ENCODE results near the gene CNTNAP5.

CNTNAP5 gene

DNA sequence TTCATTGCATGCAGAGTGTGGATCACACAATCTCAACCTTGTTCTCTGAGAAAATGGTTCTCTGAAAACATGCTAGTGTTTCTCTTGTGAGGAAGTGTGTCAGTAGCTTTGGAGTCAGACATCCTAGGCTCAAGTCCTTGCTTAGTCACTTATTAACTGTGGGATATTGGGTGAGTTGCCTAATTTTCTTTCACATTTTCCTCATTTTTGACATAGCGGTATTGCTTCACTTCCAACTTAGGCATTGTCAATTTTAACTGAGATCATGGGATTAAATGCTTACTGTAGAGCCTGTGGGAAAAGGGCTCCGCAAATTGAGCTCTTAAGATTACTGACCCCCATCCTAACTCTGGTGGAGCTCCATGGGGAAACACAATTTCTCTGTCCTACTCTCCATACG is 622.2 kb downstream of the CNTNAP5 start:
- DNase-seq = no peak

DNA sequence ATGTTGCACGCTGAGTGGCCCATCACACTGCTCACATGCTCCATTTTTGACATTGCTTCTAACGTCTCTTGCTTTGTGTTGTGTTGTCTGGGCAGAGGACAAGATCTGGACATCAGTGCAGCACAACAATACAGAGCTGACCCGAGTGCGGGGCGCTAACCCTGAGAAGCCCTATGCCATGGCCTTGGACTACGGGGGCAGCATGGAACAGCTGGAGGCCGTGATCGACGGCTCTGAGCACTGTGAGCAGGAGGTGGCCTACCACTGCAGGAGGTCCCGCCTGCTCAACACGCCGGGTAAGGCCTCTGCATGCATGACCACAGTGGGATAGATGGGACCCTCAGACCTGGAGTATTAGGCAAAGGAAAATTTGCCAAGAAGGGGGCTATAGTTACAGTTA is 622.6 kb downstream of the CNTNAP5 start:
- no peak for DNase-seq

DNA sequence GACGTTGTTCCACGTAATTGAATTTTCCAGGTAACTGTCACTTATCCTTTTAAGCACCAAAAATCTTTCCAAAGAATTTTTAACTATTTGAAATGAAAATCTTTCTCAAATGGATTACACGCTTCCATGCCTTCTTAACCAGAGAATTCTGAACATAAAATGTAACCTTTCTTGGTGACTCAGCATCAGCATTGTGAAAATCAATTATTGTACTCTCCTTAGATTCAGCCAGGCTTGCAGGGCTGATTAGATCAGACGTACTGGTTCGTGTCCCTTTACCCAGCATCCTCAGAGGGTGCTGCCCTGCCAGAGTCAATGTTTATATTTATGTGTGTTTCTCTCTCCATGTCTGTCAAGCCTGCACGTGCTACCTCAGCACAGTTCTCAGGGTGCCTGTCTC is 623.9 kb downstream of the CNTNAP5 start:
- no peak for DNase-seq

DNA sequence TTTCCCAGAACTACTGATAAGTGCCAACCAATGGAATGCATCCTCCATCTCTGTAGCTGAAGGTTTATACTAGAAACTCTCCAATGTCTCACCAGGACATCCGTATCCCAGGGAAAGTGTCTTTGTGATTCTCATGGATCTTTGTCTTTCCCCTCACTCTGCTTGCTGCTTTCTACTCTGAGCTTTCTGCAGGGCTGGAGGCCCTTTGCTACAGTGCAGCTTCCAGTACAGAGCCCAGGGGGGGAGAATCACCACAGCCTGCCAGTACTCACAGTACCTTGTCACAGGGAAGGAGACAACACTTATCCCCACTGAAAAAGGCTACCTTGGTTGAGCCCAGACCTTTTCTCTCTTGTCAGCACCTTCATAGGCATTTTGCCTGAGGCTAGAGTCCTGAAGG is 627.0 kb downstream of the CNTNAP5 start:
- DNase-seq = no peak

DNA sequence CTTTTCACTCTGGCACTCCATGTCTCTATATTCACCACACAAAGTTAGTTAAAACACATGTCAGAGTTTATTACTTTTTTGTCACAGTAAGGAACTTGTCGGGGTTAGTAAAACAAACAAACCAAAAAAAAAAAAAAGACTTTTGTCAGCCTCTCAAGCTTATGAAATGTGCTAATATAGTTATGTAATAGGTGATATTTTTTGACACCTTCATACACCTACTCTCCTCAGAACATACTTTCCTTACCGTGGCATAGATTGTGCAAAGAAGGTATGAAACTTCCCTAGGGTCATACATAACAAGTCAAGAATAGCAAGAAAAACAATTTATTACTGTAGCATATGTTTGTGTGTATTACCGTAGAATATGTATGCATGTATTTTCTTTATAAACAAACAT is 633.3 kb downstream of the CNTNAP5 start:
- no peak for DNase-seq

DNA sequence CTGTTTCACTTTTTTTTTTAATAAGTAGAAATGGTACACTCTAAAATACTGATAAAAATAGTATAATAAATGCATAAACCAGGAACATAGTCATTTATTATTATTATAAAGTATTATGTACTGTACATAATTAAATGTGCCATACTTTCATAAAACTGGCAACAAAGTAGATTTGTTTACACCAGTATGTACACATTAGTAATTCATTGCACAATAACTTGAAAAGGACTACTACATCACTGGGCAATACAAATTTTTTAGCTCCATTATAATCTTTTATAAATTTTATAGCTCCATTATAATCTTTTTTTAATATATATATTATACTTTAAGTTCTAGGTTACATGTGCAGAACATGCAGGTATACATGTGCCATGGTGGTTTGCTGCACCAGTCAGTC is 636.5 kb downstream of the CNTNAP5 start:
- no peak for DNase-seq

DNA sequence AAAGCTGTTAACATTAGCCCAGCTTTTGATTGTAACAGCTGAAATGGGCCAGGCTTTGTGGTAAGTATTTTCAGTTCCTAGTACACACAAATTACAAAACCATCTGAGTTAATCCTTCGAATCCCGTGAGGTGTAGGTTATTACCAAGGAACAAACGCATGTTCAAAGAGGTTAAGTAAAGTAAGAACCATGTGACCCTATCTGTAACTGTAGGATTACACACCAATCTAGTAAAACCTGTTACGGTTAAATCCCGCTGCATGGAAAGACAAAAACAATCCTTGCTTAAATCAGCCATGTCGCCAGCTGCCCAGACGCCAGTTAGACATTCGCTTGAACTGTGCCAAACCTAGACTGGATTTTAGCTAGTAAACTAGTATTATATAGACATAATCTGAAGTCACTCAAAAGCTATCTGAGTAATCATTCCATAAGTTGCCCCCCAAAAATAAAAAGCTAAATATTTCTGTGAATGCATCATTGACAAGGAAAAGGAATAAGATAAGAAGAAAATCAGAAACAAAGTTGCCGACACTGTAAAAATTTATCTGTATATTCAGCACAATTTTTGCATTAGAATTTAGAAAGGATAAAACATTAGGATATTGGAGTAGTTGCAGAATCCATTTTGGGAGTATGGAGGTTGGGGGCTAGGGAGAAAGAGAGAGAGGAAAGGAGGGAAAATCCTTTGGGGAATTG is 638.0 kb downstream of the CNTNAP5 start:
- DNase-seq = no peak

DNA sequence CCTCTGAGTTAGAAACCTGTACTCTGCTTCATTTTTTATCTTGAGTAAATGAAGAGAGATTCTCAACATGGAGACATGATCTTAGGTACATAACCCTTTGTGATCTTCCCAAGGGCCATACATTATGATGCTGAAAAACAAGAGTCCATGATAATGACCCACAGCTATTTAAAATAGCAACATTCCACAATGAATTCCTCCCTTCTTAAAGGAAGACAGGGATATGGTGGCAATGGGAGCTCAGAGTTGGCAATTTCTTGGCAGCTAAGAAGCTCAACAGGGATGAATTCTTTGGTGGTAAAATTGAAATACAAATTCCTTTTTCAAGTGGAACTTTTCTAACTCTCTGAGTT is 638.5 kb downstream of the CNTNAP5 start:
- DNase-seq = no peak

DNA sequence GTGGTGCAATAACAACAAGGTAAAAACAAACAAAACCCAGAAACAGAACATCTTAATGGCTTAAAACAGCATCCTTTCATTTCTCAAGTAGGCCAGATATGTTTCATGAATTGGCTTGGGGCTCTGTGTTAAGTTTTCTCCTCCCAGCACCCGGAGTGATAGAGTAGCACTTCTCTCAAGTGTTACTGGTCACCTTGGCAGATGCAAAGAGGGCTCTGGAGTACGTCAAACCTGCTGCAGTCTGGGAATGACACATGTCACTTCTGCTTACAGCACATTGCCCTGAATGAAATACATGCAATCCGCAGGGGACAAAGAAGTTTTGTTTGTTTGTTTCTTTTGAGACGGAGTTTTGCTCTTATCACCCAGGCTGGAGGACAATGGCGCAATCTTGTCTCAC is 639.3 kb downstream of the CNTNAP5 start:
- DNase-seq = no peak

DNA sequence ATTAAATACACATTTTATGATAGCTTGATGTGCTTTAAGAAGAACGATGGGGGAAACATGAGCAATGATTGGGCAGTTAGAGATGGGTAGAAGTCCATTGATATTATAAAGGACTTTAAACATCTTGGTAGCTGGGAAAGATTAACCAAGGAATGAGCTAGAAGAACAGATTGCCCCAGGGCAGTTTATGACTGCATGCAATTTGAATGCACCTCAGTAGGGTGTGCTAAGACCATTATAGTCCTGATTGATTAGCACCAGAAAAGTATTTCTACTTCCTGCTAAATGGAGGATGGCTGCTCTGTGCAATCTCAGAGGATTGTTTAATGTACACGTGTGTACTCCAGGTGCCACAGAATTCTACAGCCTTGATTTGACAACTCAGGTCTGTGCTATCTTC is 641.9 kb downstream of the CNTNAP5 start:
- DNase-seq = no peak

DNA sequence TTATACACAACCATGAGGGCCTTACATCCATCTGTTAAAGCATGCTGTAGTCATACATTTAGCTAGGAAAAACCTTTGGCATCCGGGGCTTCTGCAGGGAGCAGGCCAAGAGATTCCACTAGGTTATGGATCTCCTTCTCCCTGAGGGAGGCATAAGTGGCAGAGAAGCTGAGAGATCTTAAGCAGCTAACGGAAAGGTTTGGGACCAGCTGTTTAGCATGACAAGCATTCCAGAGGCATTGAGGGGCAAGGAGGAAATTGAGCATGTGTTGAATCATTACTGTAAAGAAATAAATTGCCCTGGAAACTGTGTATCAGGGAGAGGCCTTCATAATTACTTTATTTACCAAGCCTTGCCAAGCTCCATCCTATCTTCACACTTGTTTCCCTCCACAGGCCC is 643.1 kb downstream of the CNTNAP5 start:
- DNase-seq = no peak

DNA sequence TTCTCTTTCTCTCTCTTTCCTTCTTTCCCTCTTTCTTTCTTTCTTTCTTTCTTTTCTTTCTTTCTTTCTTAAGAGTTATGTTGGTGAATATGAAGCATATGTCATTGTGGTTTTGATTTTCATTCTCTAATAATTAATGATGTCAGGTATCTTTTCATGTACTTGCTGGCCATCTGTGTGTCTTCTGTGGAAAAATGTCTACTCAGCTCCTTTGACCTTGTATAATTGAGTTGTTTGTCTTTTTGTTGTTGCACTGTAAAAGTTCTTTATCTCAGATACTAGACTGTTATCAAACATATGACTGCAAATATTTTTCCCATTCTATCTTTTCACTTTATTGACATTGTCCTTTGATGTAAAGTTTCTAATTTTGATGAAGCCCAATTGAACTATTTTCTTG is 645.1 kb downstream of the CNTNAP5 start:
- no peak for DNase-seq

DNA sequence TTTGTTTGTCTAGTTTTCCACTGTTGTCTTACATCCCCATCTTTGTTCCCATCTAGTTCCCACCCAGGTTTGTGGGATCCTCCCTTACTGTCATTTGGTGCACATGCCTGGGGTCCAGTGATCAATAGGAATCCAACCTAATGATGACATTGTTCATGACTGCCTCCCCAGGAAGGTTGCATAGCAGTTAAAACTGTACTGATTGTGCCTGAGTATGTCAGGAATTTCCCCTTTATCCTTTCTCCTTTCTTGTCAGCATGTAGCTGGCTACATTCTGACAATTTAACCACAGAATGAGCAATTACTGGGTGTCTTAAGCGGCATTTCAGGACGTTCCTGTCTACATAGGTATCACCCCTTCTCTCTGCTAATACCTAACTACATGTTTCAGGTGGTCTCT is 653.0 kb downstream of the CNTNAP5 start:
- DNase-seq = no peak

DNA sequence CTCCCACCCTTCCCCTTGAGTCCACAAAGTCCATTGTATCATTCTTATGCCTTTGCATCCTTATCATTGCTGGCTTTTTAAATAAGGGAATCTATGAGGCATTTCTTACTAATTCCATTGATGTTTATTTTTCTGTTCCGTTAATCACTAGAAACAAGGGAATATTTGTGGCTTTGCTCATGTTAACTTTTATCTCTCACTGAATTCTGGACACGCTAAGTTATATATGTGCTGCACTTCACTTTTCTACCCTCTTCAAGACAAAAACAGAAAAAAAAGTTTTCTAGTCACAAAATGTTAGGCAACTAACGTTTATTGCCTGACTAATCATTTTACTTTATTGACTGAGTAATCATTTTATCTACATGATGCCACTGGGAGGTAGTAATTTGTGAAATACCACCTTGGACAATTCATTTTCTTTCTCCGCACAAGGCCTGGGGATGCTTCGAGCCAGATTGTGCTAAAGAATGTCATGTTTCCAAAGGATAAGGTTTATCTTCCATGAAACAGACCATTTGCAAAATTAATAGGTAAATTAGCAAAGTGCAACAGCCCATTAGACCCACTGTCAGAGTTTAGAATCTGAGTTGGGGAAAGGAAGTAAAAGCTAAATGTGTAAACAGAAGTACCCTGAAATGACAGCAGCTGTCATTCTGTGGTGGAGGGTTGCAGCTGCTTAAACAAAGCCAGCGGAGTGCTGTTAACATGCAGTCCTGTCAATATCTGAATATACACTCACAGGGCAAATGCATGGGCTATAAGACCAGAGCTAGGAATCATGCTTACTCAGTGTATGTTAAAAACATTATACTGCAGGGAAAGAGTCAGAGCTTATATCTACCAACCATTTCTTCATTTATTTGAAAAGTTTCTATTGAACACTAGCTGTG is 658.7 kb downstream of the CNTNAP5 start:
- DNase-seq = no peak

DNA sequence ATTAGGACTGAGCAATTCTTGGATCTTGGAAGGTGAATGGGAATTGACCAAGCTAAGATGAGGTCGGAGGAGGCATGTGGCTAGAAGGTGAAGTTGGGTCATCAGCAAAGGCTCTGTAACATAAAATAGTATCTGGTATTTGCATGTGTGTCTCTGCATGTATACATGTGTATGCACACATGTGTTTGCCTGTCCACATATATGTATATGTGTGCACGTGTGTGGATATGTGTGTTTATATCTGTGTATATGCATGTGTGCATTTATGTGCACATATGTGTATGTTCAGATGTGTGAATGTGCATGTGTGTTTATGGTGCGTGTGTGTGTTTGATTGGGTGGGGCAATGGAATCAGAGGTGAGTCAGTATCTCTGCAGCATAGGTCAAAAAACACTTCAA is 664.3 kb downstream of the CNTNAP5 start:
- DNase-seq = no peak

DNA sequence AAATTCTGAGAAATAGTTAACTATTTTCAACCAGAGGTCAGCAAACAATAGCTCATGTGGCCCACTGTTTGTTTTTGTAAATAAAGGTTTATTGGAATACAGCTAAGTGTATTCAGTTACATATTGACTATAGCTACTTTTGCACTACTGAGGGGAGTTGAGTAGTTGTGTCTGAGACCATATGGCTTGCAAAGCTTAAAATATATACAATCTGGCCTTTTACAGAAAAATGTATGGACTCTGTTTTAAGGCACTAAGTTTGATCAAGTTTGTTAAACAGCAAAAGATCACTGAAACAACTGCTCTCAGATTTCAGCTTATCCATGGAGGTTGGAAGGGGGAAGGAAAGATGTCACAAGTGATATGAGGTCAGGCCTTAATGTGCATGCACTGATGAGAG is 667.1 kb downstream of the CNTNAP5 start:
- DNase-seq = no peak

DNA sequence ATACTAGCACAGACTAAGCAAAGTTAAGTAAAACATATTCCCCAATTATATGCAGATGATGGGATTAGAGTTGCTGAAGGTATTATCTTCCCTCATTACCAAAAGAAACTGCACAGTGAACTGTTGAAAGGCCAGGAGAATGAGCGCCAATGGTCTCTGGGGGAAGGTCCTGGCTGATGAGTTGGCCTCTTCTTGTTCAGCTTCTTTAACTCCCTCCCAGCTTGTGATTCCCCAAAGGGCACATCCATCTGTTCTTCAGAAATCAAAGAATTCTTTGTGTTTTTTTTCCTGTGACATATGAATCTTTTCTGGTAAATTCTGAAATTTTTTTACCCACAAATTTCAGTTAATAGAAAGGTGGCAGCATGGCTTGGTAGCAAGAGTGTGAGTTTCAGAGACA is 667.6 kb downstream of the CNTNAP5 start:
- no peak for DNase-seq

DNA sequence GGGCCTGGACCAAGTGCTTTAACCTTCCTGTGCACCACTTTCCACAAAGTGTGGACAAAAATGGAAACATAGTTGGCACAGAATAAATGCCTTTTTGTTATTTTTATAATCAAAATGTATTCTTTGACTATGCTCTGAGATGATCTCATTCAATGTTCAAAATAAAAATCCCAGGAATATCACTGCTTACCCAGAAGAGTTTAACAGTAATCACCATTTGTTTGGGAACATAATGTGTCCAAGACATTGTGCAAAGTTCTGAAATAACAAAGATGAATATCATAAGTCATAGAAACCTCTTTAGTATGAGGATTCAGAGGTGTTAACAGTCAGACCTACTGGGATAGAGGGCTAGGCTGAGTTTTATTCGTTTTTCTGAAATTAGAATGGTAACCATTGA is 668.1 kb downstream of the CNTNAP5 start:
- DNase-seq = no peak

DNA sequence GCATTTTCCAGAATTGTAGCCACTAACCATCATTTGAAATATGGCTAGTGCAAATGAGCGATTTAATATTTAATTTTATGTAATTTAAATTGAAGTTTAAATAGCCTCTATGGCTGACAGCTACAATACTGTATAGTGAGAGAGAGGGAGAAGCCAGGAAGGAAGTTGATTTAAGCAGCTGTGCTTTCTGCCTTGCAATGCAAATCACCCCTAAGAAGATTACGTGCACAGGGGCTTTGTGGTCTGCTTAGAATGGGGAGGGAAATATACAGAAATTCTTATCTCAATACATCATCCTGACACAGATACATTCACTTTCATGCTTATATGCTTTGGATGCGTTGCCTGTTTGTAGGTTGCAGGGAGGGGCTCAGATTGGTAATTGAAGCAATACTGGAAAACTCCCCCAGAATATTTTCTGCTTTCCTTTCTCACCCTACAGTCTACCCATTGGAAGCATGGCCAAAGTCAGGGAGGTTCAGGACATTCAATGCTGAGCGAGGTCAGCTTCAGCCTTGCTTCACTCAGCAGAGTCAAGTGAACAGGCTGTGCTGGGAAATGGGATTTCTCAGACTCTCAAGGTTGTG is 674.0 kb downstream of the CNTNAP5 start:
- no peak for DNase-seq

DNA sequence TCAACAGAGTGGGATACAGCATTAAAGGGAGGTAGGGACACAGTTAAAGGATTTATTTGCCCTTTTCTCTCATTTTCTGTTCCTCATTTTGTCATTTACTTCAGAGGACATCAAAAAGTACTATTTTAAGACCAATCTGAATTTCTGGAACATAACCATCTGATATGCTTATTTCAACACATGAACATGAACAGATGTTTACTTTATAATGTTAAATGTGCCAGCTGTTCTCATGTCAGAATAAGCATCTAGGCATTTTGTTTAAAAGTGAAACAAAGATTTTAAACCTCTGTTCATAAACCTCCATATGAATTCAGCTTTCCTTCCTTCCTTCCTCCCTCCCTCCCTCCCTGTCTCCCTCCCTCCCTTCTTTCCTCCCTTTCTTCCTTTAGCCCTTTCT is 677.7 kb downstream of the CNTNAP5 start:
- DNase-seq = no peak

DNA sequence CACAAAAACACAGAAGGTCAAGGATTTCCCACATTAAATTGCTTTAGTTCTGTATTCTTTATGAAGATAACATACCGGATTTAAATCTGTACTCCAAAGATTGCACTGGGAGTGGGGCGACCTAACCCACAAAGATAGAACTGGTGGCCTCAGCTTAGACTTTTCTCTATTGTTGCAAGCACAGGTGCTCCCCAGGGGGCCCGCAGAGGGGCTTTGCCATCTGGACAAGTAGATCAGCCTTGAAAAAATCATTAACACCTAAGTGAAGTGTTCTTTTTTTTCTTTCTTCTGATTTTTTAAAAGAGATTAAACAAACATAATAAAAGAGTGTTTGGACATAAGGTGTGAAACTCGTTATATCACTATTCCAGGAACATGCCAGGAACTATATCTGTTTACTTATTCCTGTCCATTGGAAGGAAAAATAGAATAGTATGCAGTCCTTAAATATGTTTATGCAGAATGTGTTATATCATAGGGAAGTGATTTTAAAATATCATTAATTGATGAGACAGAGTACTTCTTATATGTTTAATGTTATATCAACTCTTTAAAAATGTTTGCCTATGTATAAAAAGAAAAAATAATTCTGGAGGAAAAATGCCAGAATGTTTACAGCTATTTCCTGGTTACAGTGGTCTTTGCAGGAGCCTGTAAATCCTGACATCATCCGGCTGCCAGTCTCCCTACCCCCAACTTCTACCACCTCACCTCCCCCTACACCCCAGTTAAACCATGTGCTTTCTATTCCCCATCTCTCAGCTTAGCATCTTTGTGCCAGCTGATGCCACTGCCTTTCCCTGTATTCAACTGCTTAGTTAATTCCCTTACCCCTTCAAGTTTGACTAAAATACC is 679.2 kb downstream of the CNTNAP5 start:
- no peak for DNase-seq

DNA sequence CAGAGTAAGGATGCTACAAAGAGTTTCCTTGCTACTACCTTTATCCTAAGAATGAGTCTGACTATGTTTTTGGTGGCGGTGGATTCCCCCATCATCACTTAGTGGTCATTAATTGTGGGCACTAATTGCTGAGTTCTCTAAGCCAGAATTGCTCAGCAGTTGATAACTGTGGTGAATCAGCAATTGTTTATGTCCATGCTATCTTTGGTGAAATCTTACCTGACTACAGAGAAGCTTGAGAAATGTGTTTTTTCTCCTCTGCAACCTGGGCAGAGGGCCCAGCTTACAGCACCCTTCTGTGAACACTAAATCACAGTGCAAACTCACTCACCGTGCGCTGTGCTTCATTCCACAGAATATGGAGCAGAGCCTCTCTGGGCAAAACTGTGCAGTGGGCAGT is 683.6 kb downstream of the CNTNAP5 start:
- no peak for DNase-seq

DNA sequence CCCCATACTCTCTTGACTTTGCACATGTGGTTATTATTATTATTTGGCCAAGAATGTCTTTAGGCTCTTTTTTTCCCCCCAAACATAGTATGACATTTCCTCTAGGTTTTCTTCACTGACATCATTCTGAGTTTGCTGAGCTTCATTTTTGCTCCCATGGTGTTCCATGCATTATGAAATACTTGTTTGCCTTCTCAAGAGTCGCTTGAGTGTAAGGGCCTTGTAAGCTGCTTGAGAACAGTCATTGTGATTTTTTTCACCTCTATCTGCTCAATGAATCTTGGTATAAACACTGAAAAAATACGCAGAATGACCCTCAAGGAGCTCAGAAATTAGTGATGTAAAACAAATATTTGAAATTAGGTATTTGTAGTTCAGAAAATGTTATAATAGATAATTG is 688.9 kb downstream of the CNTNAP5 start:
- no peak for DNase-seq

Measured in NCI-H526 treated with DMSO at 0.1 percent for 48 hours (cell line).